ENCODE data around the gene CSF1.

The CSF1 gene

GRCh38 chr1:109902204-109902985 lies 8.3 kb upstream of the CSF1 start:
- WGBS (ENCODE audit: extremely low coverage, insufficient coverage, low lambda C conversion rate) = no CpG with 5 or more reads among the region's 9 CpGs
- Histone ChIP-seq H3K27ac (ENCODE audit: low read depth, low read length) (no peak overlapping the region), H2BK5ac (ENCODE audit: low read length) (no peak overlapping the region), H3K27me3 (ENCODE audit: insufficient read depth, low read length, poor library complexity) (no peaks in the 10 kb centered on the region), H2BK15ac (replicated peaks; ENCODE audit: low read depth) (no peak overlapping the region), H3K4me2 (ENCODE audit: low read length) (no peak overlapping the region), H4K5ac (ENCODE audit: low read length) (no peak overlapping the region), H4K8ac (ENCODE audit: low read depth, low read length) (no peak overlapping the region), H3K9ac (ENCODE audit: low read length) (no peak overlapping the region), H3K79me2 (ENCODE audit: control insufficient read depth, insufficient read depth, low read length) (no peaks in the 10 kb centered on the region), H3K56ac (ENCODE audit: low read length) (no peak overlapping the region), H3K18ac (ENCODE audit: low read length) (no peak overlapping the region), H3K23ac (ENCODE audit: low read length) (no peak overlapping the region), H2AK5ac (ENCODE audit: low read length) (no peak overlapping the region), H3K4me3 (ENCODE audit: low read length) (no peak overlapping the region), H3K36me3 (ENCODE audit: control insufficient read depth, insufficient read depth, low read length) (no peaks in the 10 kb centered on the region), H3K4ac (ENCODE audit: low read depth, low read length) (no peak overlapping the region), H3K79me1 (ENCODE audit: low read length) (no peaks in the 10 kb centered on the region), H3K4me1 (ENCODE audit: control insufficient read depth, low read depth, low read length) (no peaks in the 10 kb centered on the region), H2BK120ac (ENCODE audit: low read depth, low read length) (no peak overlapping the region)
- DNase-seq = peak; percentile 32

GRCh38 chr1:109903376-109903930 lies 7.2 kb upstream of the CSF1 start:
- Histone ChIP-seq H3K56ac (ENCODE audit: low read length) (no peak overlapping the region), H3K4me3 (ENCODE audit: low read length) (no peak overlapping the region), H4K8ac (ENCODE audit: low read depth, low read length) (no peak overlapping the region), H3K4ac (ENCODE audit: low read depth, low read length) (no peak overlapping the region), H2BK15ac (replicated peaks; ENCODE audit: low read depth) (no peak overlapping the region), H2AK5ac (ENCODE audit: low read length) (no peak overlapping the region), H2BK5ac (ENCODE audit: low read length) (no peak overlapping the region), H3K4me1 (ENCODE audit: control insufficient read depth, low read depth, low read length) (no peaks in the 10 kb centered on the region), H3K9ac (ENCODE audit: low read length) (no peak overlapping the region), H3K27ac (ENCODE audit: low read depth, low read length) (no peak overlapping the region), H4K5ac (ENCODE audit: low read length) (no peak overlapping the region), H3K18ac (ENCODE audit: low read length) (no peak overlapping the region), H3K23ac (ENCODE audit: low read length) (no peak overlapping the region), H3K79me1 (ENCODE audit: low read length) (no peaks in the 10 kb centered on the region), H3K36me3 (ENCODE audit: control insufficient read depth, insufficient read depth, low read length) (no peaks in the 10 kb centered on the region), H3K4me2 (ENCODE audit: low read length) (no peak overlapping the region), H3K27me3 (ENCODE audit: insufficient read depth, low read length, poor library complexity) (no peaks in the 10 kb centered on the region), H2BK120ac (ENCODE audit: low read depth, low read length) (no peak overlapping the region), H3K79me2 (ENCODE audit: control insufficient read depth, insufficient read depth, low read length) (no peaks in the 10 kb centered on the region)
- DNase-seq = no peak
- WGBS (ENCODE audit: extremely low coverage, insufficient coverage, low lambda C conversion rate) = no CpG with 5 or more reads among the region's 2 CpGs

GRCh38 chr1:109904105-109904817 lies 6.4 kb upstream of the CSF1 start:
- no peak overlapping the region for H4K5ac ChIP-seq (ENCODE audit: low read length)
- no peak overlapping the region for H2AK5ac ChIP-seq (ENCODE audit: low read length)
- H3K4ac ChIP-seq (ENCODE audit: low read depth, low read length) = no peak overlapping the region
- H3K18ac ChIP-seq (ENCODE audit: low read length) = no peak overlapping the region
- H3K27me3 ChIP-seq (ENCODE audit: insufficient read depth, low read length, poor library complexity) = no peaks in the 10 kb centered on the region
- DNase-seq = no peak
- H3K9ac ChIP-seq (ENCODE audit: low read length) = no peak overlapping the region
- H4K8ac ChIP-seq (ENCODE audit: low read depth, low read length) = no peak overlapping the region
- no peak overlapping the region for H2BK15ac ChIP-seq (replicated peaks; ENCODE audit: low read depth)
- WGBS (ENCODE audit: extremely low coverage, insufficient coverage, low lambda C conversion rate) = no CpG with 5 or more reads among the region's 7 CpGs
- H2BK120ac ChIP-seq (ENCODE audit: low read depth, low read length) = no peak overlapping the region
- no peaks in the 10 kb centered on the region for H3K4me1 ChIP-seq (ENCODE audit: control insufficient read depth, low read depth, low read length)
- H3K79me1 ChIP-seq (ENCODE audit: low read length) = no peaks in the 10 kb centered on the region
- no peak overlapping the region for H3K27ac ChIP-seq (ENCODE audit: low read depth, low read length)
- H3K4me3 ChIP-seq (ENCODE audit: low read length) = no peak overlapping the region
- H3K79me2 ChIP-seq (ENCODE audit: control insufficient read depth, insufficient read depth, low read length) = no peaks in the 10 kb centered on the region
- no peak overlapping the region for H3K4me2 ChIP-seq (ENCODE audit: low read length)
- no peak overlapping the region for H3K23ac ChIP-seq (ENCODE audit: low read length)
- no peaks in the 10 kb centered on the region for H3K36me3 ChIP-seq (ENCODE audit: control insufficient read depth, insufficient read depth, low read length)
- no peak overlapping the region for H3K56ac ChIP-seq (ENCODE audit: low read length)
- H2BK5ac ChIP-seq (ENCODE audit: low read length) = no peak overlapping the region

- no peaks in the 10 kb centered on the region for H3K79me1 ChIP-seq (ENCODE audit: low read length)
- H3K56ac ChIP-seq (ENCODE audit: low read length) = no peak overlapping the region
- no peak overlapping the region for H2BK15ac ChIP-seq (replicated peaks; ENCODE audit: low read depth)
- H3K4me3 ChIP-seq (ENCODE audit: low read length) = no peak overlapping the region
- H2BK5ac ChIP-seq (ENCODE audit: low read length) = no peak overlapping the region
- no peak overlapping the region for H2AK5ac ChIP-seq (ENCODE audit: low read length)
- no peak overlapping the region for H2BK120ac ChIP-seq (ENCODE audit: low read depth, low read length)
- H3K9ac ChIP-seq (ENCODE audit: low read length) = no peak overlapping the region
- no peaks in the 10 kb centered on the region for H3K79me2 ChIP-seq (ENCODE audit: control insufficient read depth, insufficient read depth, low read length)
- no peak overlapping the region for H3K4me2 ChIP-seq (ENCODE audit: low read length)
- no peak overlapping the region for H4K5ac ChIP-seq (ENCODE audit: low read length)
- WGBS (ENCODE audit: extremely low coverage, insufficient coverage, low lambda C conversion rate) = no CpG with 5 or more reads among the region's 7 CpGs
- H4K8ac ChIP-seq (ENCODE audit: low read depth, low read length) = no peak overlapping the region
- H3K4ac ChIP-seq (ENCODE audit: low read depth, low read length) = no peak overlapping the region
- H3K23ac ChIP-seq (ENCODE audit: low read length) = no peak overlapping the region
- no peaks in the 10 kb centered on the region for H3K36me3 ChIP-seq (ENCODE audit: control insufficient read depth, insufficient read depth, low read length)
- H3K27me3 ChIP-seq (ENCODE audit: insufficient read depth, low read length, poor library complexity) = peaks cover 3% of the 10 kb centered on the region
- no peak overlapping the region for H3K18ac ChIP-seq (ENCODE audit: low read length)
- no peak overlapping the region for H3K27ac ChIP-seq (ENCODE audit: low read depth, low read length)
- no peak for DNase-seq
- no peaks in the 10 kb centered on the region for H3K4me1 ChIP-seq (ENCODE audit: control insufficient read depth, low read depth, low read length)
These were observed 5.2 kb upstream of the CSF1 start for GRCh38 chr1:109905491-109905890.

- Histone ChIP-seq H3K4me2 (ENCODE audit: low read length) (no peak overlapping the region), H3K4me1 (ENCODE audit: control insufficient read depth, low read depth, low read length) (no peaks in the 10 kb centered on the region)
These were observed 4.3 kb upstream of the CSF1 start for GRCh38 chr1:109906160-109906838.

More at GRCh38 chr1:109906160-109906838, 4.3 kb upstream of the CSF1 start:
- no CpG with 5 or more reads among the region's 7 CpGs for WGBS (ENCODE audit: extremely low coverage, insufficient coverage, low lambda C conversion rate)
- no peak overlapping the region for H3K4ac ChIP-seq (ENCODE audit: low read depth, low read length)
- H4K8ac ChIP-seq (ENCODE audit: low read depth, low read length) = no peak overlapping the region
- H3K18ac ChIP-seq (ENCODE audit: low read length) = no peak overlapping the region
- no peak overlapping the region for H4K5ac ChIP-seq (ENCODE audit: low read length)
- no peak overlapping the region for H3K9ac ChIP-seq (ENCODE audit: low read length)
- no peaks in the 10 kb centered on the region for H3K79me2 ChIP-seq (ENCODE audit: control insufficient read depth, insufficient read depth, low read length)
- H2BK5ac ChIP-seq (ENCODE audit: low read length) = no peak overlapping the region
- H2BK120ac ChIP-seq (ENCODE audit: low read depth, low read length) = no peak overlapping the region
- no peak overlapping the region for H3K23ac ChIP-seq (ENCODE audit: low read length)
- H2BK15ac ChIP-seq (replicated peaks; ENCODE audit: low read depth) = no peak overlapping the region
- no peak for DNase-seq
- H2AK5ac ChIP-seq (ENCODE audit: low read length) = no peak overlapping the region
- H3K4me3 ChIP-seq (ENCODE audit: low read length) = no peak overlapping the region
- H3K79me1 ChIP-seq (ENCODE audit: low read length) = no peaks in the 10 kb centered on the region
- H3K56ac ChIP-seq (ENCODE audit: low read length) = peak overlapping the region; percentile 19
- H3K27ac ChIP-seq (ENCODE audit: low read depth, low read length) = no peak overlapping the region
- H3K36me3 ChIP-seq (ENCODE audit: control insufficient read depth, insufficient read depth, low read length) = no peaks in the 10 kb centered on the region
- H3K27me3 ChIP-seq (ENCODE audit: insufficient read depth, low read length, poor library complexity) = peaks cover 3% of the 10 kb centered on the region
